ENCODE data around the gene NELFCD. TPM values are rescaled to one million over a fixed set of nuclear protein-coding genes. Genes with fewer than 3 reads are reported as not detected.

The NELFCD gene
- total RNA-seq = 42.2 and 52.0 TPM in 2 replicates

DNA sequence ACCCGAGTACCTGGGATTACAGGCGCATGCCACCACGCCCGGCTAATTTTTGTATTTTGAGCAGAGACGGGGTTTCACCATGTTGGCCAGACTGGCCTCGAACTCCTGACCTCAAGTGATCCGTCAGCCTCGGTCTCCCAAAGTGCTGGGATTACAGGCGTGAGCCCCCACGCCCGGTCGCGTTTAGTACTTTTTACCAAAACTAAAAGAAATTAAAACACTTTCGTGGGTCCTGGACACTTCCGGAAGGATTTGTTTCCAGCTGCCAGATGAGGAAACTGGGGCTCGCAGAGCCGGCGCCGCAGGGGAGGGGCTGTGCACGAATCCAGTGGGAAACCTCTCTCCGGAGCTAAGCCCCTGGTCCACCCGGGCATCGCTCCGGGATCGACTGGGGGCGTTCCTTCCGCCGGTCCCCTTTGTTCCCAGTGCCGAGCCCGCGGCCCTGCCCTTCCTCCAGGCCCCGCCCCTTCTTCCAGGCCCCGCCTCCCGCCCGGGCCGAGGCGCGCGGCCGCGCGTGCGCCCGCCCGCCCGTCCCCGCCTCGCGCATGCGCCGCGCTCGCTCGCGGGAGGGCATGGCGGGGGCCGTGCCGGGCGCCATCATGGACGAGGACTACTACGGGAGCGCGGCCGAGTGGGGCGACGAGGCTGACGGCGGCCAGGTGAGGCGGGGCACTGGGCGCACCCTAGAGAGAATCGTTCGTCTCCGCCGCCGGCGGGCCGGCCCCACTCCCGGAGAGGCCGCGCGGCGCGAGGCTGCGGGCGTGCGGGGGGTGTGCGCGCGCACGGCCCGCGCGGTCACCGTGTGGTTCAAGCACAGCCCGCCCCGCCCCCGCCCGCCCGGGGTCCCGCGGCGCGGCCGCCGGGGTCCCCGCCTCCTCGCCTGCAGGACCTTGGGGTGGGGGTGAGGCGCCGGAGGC is at the start of gene NELFCD:
Gene NELFCD (plus strand): TSS at position 546 of the 917 bp plus-strand sequence. CDS start 54 bp downstream, at position 600.

GRCh38 chr20:59006864-59007664 is 26.0 kb downstream of the NELFCD start, which contains the start of gene CTSZ:
CTSZ (minus strand) TSS chr20:59007254; CDS start chr20:59007128, 126 bp downstream.

GRCh38 chr20:59019217-59019616 is 38.2 kb downstream of the NELFCD start, which contains the start of gene TUBB1:
TUBB1 (plus strand) TSS chr20:59019429; CDS start chr20:59019523, 94 bp downstream.

DNA sequence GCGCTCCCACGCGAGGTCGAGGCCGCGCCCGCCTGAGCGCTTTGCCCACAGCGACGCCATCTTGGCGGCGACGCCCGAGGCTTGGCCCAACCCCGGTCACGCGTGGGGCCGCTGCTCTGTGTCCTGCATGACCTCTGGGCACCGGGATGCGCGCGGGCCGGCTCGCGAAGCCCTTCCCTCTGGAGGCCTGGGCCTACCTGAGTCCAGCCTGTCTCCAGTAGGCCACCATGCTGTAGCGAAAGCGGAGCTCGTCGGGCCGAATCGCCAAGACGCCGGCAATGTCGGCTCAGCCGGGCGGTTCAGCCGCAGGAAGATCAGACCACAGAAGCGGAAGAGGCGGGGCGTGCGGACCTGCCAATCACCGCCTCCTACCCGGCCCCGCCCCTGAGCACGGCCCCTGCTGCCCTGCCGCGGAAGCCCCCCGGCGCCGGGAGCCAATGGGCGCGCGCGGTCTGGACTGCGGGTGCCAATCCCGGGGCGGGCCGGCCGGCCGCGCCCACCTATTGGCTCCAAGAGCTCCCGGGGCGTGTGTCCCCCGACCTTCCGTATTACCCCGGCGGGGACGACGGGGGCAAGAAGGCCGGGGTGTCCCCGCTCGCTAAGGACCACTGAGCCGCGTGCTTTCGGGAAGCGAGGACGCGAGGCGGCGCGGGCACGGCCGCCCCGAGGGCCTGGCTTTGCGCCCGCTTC is 51.1 kb downstream of the NELFCD start, which contains the start of gene ATP5F1E:
Gene ATP5F1E (minus strand): TSS at position 313 of the 690 bp plus-strand sequence. CDS start 84 bp downstream, at position 229.

GRCh38 chr20:59042151-59042795 is 61.2 kb downstream of the NELFCD start, which contains the start of gene PRELID3B:
PRELID3B (minus strand) TSS chr20:59042786; CDS start chr20:59042730, 56 bp downstream.

Other genes with a start within 250 kb of the NELFCD start
- gene GNAS-AS1, start 130.4 kb upstream of the NELFCD start, total RNA-seq = 0.39 and 0.72 TPM in 2 replicates
- gene GNAS, start 128.5 kb upstream of the NELFCD start, total RNA-seq = 662 and 697 TPM in 2 replicates
- gene CTSZ, start 26.0 kb downstream of the NELFCD start, total RNA-seq = 129 and 142 TPM in 2 replicates
- not detected in 2 replicates for gene TUBB1, start 38.2 kb downstream of the NELFCD start, total RNA-seq
- 14.8 and 31.4 TPM in 2 replicates for gene ATP5F1E, start 51.1 kb downstream of the NELFCD start, total RNA-seq
- 29.8 and 40.1 TPM in 2 replicates for gene PRELID3B, start 61.5 kb downstream of the NELFCD start, total RNA-seq
- gene ZNF831, start 182.6 kb downstream of the NELFCD start, total RNA-seq = not detected in 2 replicates

Measured in epithelial cell of alveolus of lung (primary cell).